NB4 (cell line): ENCODE data around the gene TBCB.
A peak's percentile ranks its signal among the peaks of the same experiment; 100 is the strongest.

Experiments
- DNase-seq: peaks from one replicate; pipeline ENCODE4 v3.0.0; 2010; ENCODE audit warnings: low read depth
- H3K4me3 ChIP-seq: one replicate; pipeline ENCODE4 v1.5.1; 2011; ENCODE audit warnings: mild to moderate bottlenecking, low read depth, low read length, moderate library complexity
- MYC ChIP-seq: IDR thresholded peaks from 2 replicates; pipeline ENCODE4 v1.6.1; 2011; ENCODE audit warnings: low read depth, low read length
- POLR2A ChIP-seq: IDR thresholded peaks from 2 replicates; pipeline ENCODE4 v1.6.1; 2011; ENCODE audit warnings: mild to moderate bottlenecking; ENCODE audit not compliant: insufficient read length; ENCODE audit errors: extremely low read depth
- TF ChIP-seq, protein P1 (sequence below): IDR thresholded peaks from one replicate; pipeline ENCODE4 v1.5.1; 2012; ENCODE audit warnings: low read depth, low read length
- TF ChIP-seq, protein P2 (sequence below): IDR thresholded peaks from 2 replicates; pipeline ENCODE4 v1.6.1; 2011; ENCODE audit warnings: low read depth, low read length

Gene TBCB

DNA sequence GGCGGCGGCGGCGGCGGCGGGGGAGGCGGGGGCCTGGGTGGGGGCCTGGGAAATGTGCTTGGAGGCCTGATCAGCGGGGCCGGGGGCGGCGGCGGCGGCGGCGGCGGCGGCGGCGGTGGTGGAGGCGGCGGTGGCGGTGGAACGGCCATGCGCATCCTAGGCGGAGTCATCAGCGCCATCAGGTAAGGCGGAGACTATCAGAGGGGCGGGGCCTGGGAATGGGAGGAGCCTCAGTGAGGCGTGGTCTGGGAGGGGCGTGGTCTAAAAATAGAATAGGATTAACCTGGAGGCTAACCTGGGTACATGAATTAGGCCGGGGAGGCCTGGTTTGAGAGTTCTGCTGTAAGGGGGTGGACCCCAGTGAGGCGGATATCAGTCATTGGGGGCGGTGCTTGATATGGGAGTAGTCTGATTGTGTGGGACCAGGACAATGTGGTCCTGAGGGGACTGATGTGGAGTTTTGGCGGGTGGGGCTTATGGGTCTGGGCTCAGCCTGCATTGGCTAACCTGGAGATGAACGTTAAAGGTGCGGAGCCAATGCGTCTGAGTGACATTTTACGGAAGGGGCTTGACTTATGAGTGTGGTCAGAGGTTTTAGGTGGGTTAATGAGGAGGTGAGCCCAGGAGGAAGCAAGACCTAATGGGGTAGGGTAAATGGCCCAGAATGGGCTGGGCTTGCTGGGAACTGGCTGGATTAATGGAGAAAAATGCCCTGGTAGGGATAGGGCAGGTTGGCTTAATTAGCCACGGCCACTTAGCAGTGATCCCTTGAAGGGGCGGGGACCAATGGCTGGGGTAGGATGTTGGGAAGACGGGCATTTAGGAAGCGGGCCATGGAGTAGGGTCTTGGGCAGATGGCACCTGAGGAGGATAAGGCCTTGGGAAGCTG, 26.0 kb downstream of the TBCB start:
- DNase-seq: peak; percentile 74
- TF ChIP-seq, protein P1, sequence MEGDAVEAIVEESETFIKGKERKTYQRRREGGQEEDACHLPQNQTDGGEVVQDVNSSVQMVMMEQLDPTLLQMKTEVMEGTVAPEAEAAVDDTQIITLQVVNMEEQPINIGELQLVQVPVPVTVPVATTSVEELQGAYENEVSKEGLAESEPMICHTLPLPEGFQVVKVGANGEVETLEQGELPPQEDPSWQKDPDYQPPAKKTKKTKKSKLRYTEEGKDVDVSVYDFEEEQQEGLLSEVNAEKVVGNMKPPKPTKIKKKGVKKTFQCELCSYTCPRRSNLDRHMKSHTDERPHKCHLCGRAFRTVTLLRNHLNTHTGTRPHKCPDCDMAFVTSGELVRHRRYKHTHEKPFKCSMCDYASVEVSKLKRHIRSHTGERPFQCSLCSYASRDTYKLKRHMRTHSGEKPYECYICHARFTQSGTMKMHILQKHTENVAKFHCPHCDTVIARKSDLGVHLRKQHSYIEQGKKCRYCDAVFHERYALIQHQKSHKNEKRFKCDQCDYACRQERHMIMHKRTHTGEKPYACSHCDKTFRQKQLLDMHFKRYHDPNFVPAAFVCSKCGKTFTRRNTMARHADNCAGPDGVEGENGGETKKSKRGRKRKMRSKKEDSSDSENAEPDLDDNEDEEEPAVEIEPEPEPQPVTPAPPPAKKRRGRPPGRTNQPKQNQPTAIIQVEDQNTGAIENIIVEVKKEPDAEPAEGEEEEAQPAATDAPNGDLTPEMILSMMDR: no peak
- TF ChIP-seq, protein P2, sequence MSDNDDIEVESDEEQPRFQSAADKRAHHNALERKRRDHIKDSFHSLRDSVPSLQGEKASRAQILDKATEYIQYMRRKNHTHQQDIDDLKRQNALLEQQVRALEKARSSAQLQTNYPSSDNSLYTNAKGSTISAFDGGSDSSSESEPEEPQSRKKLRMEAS: no peak
- peak; percentile 10 for TF ChIP-seq POLR2A
- peak overlapping the region; percentile 92 for H3K4me3 ChIP-seq

DNA sequence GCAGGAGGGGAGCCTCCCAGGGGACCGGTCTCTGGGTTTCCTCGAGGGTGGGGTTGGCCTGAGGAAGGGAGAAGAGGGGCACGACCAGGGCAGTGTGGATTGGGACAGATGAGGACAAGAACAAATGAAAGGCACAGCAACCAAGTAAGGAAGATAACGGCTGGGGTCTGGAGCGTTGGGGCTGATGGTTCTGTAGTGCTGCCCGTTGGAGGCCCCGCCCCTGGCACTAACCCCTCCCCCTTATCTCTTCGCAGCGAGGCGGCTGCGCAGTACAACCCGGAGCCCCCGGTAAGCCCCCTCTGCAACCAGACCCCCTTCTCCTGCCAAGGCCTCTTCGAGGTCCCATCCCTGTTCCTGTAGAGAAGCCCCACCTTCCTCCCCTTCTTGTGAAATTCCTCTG, 26.8 kb downstream of the TBCB start:
- no peak for DNase-seq

DNA sequence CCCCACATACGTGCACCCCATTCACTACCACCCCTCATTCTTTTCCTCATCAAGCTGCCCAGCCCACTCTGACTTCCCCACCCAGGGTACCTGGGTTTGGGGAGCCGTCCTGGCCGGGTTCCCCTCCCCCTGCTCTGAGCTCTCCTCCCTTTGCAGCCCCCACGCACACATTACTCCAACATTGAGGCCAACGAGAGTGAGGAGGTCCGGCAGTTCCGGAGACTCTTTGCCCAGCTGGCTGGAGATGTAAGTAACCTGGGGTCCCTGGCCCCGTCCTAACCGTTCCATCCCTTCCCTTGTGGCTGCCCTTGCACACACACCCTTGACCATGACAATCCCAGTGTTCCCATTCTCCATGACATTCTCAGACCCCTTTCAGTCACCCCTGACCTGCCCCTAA, 27.2 kb downstream of the TBCB start:
- no peak for DNase-seq
- no peak for TF ChIP-seq POLR2A
- no peak for TF ChIP-seq MYC
- TF ChIP-seq, protein P2: no peak
- TF ChIP-seq, protein P1: no peak
- H3K4me3 ChIP-seq: no peak overlapping the region

More for the DNA sequence above, 26.8 kb downstream of the TBCB start:
- no peak overlapping the region for H3K4me3 ChIP-seq
- TF ChIP-seq, protein P1: no peak
- TF ChIP-seq POLR2A (no peak), MYC (no peak)
- TF ChIP-seq, protein P2: no peak

DNA sequence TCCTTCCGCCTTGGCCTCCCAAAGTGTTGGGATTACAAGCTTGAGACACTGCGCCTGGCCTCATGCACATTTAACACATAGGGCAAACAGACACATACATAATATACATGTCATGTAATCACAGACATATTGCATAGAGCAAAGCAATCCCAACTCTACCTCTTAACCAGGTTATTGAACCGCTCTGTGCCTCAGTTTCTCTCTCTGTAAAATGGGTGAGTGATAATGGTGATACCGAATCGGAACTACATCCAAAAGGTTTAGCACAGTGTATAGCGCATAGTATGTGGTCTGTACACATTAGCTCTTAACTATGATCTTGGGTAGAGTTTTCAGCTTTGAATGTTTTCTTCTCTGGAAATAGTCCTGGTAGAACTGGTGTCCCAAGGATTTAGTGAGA, 29.4 kb downstream of the TBCB start:
- DNase-seq: no peak
- TF ChIP-seq MYC: no peak
- TF ChIP-seq, protein P2: no peak
- TF ChIP-seq, protein P1: no peak
- no peak for TF ChIP-seq POLR2A
- no peak overlapping the region for H3K4me3 ChIP-seq

DNA sequence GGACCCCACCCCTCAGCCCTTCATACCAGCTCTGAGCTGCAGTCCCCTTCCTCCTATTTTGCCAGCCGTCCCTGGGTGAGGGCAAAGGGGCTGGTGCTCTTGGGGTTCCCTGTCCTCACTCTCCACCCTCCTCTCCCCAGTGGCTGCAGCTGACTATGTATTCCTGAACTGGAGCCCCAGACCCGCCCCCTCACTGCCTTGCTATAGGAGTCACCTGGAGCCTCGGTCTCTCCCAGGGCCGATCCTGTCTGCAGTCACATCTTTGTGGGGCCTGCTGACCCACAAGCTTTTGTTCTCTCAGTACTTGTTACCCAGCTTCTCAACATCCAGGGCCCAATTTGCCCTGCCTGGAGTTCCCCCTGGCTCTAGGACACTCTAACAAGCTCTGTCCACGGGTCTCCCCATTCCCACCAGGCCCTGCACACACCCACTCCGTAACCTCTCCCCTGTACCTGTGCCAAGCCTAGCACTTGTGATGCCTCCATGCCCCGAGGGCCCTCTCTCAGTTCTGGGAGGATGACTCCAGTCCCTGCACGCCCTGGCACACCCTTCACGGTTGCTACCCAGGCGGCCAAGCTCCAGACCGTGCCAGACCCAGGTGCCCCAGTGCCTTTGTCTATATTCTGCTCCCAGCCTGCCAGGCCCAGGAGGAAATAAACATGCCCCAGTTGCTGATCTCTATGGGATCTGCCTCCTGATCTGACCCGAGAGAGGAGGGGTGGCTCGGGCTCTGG, 34.6 kb downstream of the TBCB start:
- TF ChIP-seq, protein P1: no peak
- TF ChIP-seq POLR2A (no peak), MYC (no peak)
- TF ChIP-seq, protein P2: no peak
- no peak overlapping the region for H3K4me3 ChIP-seq
- no peak for DNase-seq
